Fibroblast of skin of left quadriceps (primary cell): Measurements from ENCODE around the gene CAMTA1.

Experiments used
- DNase-seq, 2 experiments: peaks; one replicate each; pipeline ENCODE4 v3.0.0-alpha.2; 2013; ENCODE audit warnings: low read depth in 2 of 2

CAMTA1 gene

GRCh38 chr1:7281821-7282220, 496.6 kb downstream of the CAMTA1 start:
- DNase-seq = peak; percentile 59 to 64

- no peak for DNase-seq
Observed at GRCh38 chr1:7284839-7285435, 499.7 kb downstream of the CAMTA1 start.

GRCh38 chr1:7285856-7286454, 500.7 kb downstream of the CAMTA1 start:
- no peak for DNase-seq

GRCh38 chr1:7287013-7287412, 501.8 kb downstream of the CAMTA1 start:
- DNase-seq = no peak

- no peak for DNase-seq
Observed at GRCh38 chr1:7288992-7289391, 503.7 kb downstream of the CAMTA1 start.

GRCh38 chr1:7289694-7290093, 504.4 kb downstream of the CAMTA1 start:
- no peak for DNase-seq

- peak in 1 of 2 experiments; percentile 33 for DNase-seq
Observed at GRCh38 chr1:7290971-7291970, 506.0 kb downstream of the CAMTA1 start.

- DNase-seq = no peak
Observed at GRCh38 chr1:7292036-7292681, 506.9 kb downstream of the CAMTA1 start.

GRCh38 chr1:7292714-7293419, 507.6 kb downstream of the CAMTA1 start:
- no peak for DNase-seq

GRCh38 chr1:7293702-7294629, 508.7 kb downstream of the CAMTA1 start:
- DNase-seq = no peak

- no peak for DNase-seq
Observed at GRCh38 chr1:7294636-7295035, 509.4 kb downstream of the CAMTA1 start.

GRCh38 chr1:7295946-7296345, 510.7 kb downstream of the CAMTA1 start:
- no peak for DNase-seq

- DNase-seq = no peak
Observed at GRCh38 chr1:7296968-7297367, 511.7 kb downstream of the CAMTA1 start.

- DNase-seq = no peak
Observed at GRCh38 chr1:7298145-7298544, 512.9 kb downstream of the CAMTA1 start.

- DNase-seq = no peak
Observed at GRCh38 chr1:7298749-7299151, 513.5 kb downstream of the CAMTA1 start.

GRCh38 chr1:7299329-7299799, 514.1 kb downstream of the CAMTA1 start:
- DNase-seq = peak; percentile 98

- peak in 1 of 2 experiments; percentile 70 for DNase-seq
Observed at GRCh38 chr1:7299994-7300393, 514.7 kb downstream of the CAMTA1 start.

GRCh38 chr1:7300893-7301663, 515.8 kb downstream of the CAMTA1 start:
- peak; percentile 86 to 87 for DNase-seq

GRCh38 chr1:7301664-7301981, 516.4 kb downstream of the CAMTA1 start:
- DNase-seq = no peak

GRCh38 chr1:7302126-7302525, 516.9 kb downstream of the CAMTA1 start:
- DNase-seq = no peak
